ENCODE results near the gene NAIP. TPM values are rescaled to one million over a fixed set of nuclear protein-coding genes. Genes with fewer than 3 reads are reported as not detected.
"Not testable (repeated sequence)": the region's sequence is repeated elsewhere in the genome, so short reads cannot be mapped to it uniquely, and the experiment has no call there.

Gene NAIP
- total RNA-seq, 1 donor from 2014 or later, result 5.4 TPM

DNA sequence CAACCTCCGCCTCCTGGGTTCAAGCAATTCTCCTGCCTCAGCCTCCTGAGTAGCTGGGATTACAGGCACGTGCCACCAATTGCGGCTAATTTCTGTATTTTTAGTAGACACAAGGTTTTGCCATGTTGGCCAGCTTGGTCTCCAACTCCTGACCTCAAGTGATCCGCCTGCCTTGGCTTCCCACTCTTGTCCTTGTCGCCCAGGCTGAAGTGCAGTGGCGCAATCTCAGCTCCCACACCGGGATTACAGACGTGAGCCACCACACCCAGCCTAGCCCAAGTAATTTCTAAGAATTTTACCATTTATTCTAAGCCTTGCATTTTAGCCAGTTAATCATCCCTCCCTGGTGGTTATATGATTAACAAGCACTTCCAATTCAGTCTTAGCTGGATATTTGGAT, 11.0 kb downstream of the NAIP start:
- no peaks in the 10 kb centered on the region for H3K36me3 ChIP-seq
- H3K27me3 ChIP-seq (ENCODE audit: low read depth), result no peaks in the 10 kb centered on the region
- H3K4me3 ChIP-seq, result no peak overlapping the region
- no peaks in the 10 kb centered on the region for H3K4me1 ChIP-seq
- H3K27ac ChIP-seq (replicated peaks), result no peak overlapping the region
- no peaks in the 10 kb centered on the region for H3K9me3 ChIP-seq (replicated peaks)
- DNase-seq, result no peak
- TF ChIP-seq, protein P1, sequence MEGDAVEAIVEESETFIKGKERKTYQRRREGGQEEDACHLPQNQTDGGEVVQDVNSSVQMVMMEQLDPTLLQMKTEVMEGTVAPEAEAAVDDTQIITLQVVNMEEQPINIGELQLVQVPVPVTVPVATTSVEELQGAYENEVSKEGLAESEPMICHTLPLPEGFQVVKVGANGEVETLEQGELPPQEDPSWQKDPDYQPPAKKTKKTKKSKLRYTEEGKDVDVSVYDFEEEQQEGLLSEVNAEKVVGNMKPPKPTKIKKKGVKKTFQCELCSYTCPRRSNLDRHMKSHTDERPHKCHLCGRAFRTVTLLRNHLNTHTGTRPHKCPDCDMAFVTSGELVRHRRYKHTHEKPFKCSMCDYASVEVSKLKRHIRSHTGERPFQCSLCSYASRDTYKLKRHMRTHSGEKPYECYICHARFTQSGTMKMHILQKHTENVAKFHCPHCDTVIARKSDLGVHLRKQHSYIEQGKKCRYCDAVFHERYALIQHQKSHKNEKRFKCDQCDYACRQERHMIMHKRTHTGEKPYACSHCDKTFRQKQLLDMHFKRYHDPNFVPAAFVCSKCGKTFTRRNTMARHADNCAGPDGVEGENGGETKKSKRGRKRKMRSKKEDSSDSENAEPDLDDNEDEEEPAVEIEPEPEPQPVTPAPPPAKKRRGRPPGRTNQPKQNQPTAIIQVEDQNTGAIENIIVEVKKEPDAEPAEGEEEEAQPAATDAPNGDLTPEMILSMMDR (IDR thresholded peaks at IDR 0.05; ENCODE audit: borderline replicate concordance), result no peak
- intact Hi-C loops (cut with micrococcal nuclease), result no loop called here

DNA sequence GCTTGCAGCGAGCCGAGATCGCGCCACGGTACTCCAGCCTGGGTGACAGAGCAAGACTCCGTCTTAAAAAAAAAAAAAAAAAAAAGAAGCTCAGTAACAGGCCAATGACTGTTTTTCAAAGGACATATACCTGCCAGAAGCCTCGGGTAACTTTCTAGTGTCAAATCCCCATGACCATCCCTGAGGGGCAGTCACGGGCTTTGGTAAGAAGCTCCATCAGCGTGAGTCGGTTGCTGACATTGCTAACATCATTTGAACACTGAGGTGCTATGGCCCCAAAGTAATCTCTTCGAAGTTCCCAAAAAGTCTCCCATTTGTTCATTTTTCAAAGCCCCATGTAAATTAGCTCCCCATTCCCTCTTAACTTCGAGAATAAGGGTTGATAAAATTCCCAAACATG, 11.6 kb downstream of the NAIP start:
- Histone ChIP-seq H3K36me3 (no peaks in the 10 kb centered on the region), H3K27ac (replicated peaks) (no peak overlapping the region), H3K9me3 (replicated peaks) (no peaks in the 10 kb centered on the region), H3K27me3 (ENCODE audit: low read depth) (no peaks in the 10 kb centered on the region), H3K4me3 (no peak overlapping the region), H3K4me1 (no peaks in the 10 kb centered on the region)
- TF ChIP-seq, protein P1 (IDR thresholded peaks at IDR 0.05; ENCODE audit: borderline replicate concordance), result no peak
- intact Hi-C loops (cut with micrococcal nuclease), result no loop called here
- no peak for DNase-seq

DNA sequence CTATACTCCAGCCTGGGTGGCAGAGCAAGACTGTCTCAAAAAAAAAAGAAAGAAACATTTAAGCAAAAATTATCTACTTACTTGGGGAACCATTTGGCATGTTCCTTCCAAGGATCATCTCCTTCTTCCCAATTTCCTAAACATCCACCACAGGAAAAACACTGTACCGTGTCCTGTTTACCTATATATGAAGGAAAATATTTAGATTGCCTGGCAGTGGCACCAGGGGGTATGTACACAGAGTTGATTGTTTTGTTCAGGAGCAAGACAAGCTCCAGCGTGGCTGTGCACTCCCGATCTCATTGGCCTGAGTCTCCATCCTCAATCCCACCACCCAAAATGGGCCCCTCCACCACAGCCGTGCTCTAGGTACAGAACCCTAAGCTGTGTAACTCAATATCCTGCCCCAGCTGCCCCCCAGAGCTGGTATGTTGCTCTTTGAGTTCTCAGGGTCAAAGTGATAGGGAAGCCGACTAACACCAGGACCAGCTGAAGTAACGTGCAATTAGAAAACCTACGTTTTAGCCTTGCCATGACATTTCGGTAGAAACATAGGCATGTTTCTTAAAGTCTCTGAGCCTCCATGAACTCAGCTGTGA, 13.8 kb downstream of the NAIP start:
- no peak overlapping the region for H3K27ac ChIP-seq (replicated peaks)
- DNase-seq, result no peak
- no peak overlapping the region for H3K4me3 ChIP-seq
- no peaks in the 10 kb centered on the region for H3K4me1 ChIP-seq
- no peaks in the 10 kb centered on the region for H3K36me3 ChIP-seq
- intact Hi-C loops (cut with micrococcal nuclease), result no loop called here
- TF ChIP-seq, protein P1 (IDR thresholded peaks at IDR 0.05; ENCODE audit: borderline replicate concordance), result no peak
- H3K27me3 ChIP-seq (ENCODE audit: low read depth), result no peaks in the 10 kb centered on the region
- H3K9me3 ChIP-seq (replicated peaks), result no peaks in the 10 kb centered on the region

DNA sequence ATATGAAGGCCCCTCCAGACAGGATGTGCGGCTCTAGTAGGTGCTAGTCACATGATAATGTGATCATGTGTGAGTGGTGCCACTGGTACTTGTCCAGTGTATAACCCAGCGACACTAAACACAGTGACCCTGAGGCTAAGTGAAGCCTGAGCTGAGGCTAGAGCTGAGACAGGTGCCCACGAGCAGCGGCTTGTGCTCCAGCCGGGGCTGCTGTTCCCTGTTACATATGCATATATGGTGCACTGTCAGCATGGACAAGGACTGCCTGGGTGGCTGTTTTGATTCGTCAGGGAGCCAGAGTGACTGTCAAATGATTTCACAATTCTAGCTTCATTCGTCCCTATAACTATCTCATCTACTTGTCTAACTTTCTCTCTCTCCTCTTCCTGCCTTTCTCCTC, 18.2 kb downstream of the NAIP start:
- H3K4me3 ChIP-seq; H3K4me1 ChIP-seq; H3K27ac ChIP-seq (replicated peaks); H3K27me3 ChIP-seq (ENCODE audit: low read depth); H3K36me3 ChIP-seq; H3K9me3 ChIP-seq (replicated peaks); intact Hi-C loops (cut with micrococcal nuclease); DNase-seq: not testable (repeated sequence)

DNA sequence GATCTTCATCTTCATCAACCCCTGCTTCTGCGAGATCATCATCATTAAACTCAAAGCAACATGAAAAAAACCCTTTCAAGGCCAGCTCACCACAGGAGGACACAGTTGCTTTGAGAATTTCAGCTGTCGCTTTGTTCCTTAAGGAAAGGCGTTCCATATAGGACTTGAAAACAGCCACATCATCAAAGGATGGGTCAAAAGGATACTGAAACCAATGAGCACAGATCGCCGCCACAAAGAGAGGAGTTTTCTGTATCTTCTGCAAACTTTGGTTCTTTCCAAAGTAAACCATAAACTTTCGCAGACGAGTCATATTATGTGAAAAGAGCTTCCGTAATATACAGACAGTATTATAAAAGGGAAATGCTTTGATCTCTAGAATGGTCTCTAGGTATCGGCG, 40.3 kb downstream of the NAIP start:
- H3K36me3 ChIP-seq; H3K27ac ChIP-seq (replicated peaks); DNase-seq; H3K27me3 ChIP-seq (ENCODE audit: low read depth); H3K4me1 ChIP-seq; intact Hi-C loops (cut with micrococcal nuclease); H3K9me3 ChIP-seq (replicated peaks); H3K4me3 ChIP-seq: not testable (repeated sequence)

DNA sequence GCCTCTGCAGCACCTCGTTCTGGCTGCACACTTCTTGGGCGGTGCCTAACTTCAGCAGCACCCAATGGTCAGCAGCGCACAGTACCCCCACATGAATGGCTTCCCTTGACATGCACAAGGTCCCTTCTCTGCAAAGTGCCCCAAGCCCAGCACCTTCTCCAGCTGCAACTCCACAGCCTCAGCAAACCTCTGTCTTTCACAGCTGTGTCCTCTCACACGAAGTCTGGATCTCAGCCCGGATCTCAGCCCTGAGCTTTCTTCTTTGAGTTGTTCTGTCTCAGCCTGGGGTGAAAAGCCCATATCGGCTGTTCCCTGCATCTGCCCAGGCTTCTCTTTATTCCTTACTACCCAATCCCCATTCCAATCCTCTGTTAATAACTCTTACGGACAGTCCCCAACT, 57.9 kb downstream of the NAIP start:
- H3K4me1 ChIP-seq; H3K27me3 ChIP-seq (ENCODE audit: low read depth); intact Hi-C loops (cut with micrococcal nuclease); DNase-seq; H3K36me3 ChIP-seq; H3K27ac ChIP-seq (replicated peaks); H3K4me3 ChIP-seq; H3K9me3 ChIP-seq (replicated peaks): not testable (repeated sequence)

DNA sequence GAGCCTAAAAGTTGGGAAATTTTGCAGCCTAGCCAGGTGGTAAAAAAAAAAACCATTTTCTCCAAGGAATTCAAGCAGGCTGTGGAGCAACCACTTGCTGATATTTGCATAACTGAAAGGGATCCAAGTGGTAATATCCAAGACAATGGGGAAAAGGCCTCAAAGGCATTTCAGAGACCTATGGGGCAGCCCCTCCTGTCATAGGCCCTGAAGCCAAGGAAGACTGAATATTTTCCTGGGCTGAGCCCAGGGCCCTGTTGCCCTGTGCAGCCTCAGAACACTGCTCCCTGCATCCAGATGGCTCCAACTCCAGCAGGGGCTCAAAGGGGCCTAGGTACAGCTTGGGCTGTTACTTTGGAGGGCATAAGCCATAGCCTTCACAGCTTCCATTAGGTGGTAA, 60.6 kb downstream of the NAIP start:
- intact Hi-C loops (cut with micrococcal nuclease); H3K27me3 ChIP-seq (ENCODE audit: low read depth); H3K9me3 ChIP-seq (replicated peaks); H3K27ac ChIP-seq (replicated peaks); DNase-seq; H3K36me3 ChIP-seq; H3K4me1 ChIP-seq; H3K4me3 ChIP-seq: not testable (repeated sequence)

DNA sequence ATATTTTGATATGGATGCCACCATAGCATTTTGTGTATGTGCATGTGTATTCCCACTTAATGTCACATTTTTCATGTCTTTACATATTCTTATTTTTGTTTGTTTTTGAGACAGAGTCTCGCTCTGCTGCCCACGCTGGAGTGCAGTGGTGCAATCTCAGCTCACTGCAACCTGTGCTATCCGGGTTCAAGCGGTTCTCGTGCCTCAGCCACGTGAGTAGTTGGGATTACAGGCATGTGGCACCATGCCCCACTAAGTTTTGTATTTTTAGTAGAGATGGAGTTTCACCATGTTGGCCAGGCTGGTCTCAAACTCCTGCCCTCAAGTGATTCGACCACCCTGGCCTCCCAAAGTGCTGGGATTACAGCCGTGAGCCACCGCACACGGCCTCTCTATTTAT, 72.1 kb downstream of the NAIP start:
- H3K27ac ChIP-seq (replicated peaks); H3K36me3 ChIP-seq; H3K4me3 ChIP-seq; H3K4me1 ChIP-seq; H3K9me3 ChIP-seq (replicated peaks); H3K27me3 ChIP-seq (ENCODE audit: low read depth); DNase-seq; intact Hi-C loops (cut with micrococcal nuclease): not testable (repeated sequence)

DNA sequence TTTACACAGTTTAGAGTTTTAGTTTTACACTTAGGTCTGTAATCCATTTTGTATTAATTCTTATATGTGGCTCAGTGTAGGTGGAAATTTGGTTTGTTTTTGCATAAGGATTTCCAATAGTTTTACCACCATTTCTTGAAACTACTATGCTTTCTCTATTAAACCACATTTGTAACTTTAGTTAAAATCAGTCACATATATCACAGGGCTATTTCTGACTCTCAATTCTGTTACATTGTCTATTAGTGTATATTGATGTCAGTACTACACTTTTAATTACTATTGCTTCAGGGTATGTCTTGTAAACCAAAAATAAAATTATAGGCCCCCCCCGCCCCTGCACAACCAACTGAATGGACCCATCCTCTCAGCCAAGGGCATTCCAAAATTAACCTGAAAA, 92.6 kb downstream of the NAIP start:
- H3K36me3 ChIP-seq; intact Hi-C loops (cut with micrococcal nuclease); DNase-seq; H3K4me3 ChIP-seq; H3K27ac ChIP-seq (replicated peaks); H3K4me1 ChIP-seq; H3K27me3 ChIP-seq (ENCODE audit: low read depth); H3K9me3 ChIP-seq (replicated peaks): not testable (repeated sequence)

DNA sequence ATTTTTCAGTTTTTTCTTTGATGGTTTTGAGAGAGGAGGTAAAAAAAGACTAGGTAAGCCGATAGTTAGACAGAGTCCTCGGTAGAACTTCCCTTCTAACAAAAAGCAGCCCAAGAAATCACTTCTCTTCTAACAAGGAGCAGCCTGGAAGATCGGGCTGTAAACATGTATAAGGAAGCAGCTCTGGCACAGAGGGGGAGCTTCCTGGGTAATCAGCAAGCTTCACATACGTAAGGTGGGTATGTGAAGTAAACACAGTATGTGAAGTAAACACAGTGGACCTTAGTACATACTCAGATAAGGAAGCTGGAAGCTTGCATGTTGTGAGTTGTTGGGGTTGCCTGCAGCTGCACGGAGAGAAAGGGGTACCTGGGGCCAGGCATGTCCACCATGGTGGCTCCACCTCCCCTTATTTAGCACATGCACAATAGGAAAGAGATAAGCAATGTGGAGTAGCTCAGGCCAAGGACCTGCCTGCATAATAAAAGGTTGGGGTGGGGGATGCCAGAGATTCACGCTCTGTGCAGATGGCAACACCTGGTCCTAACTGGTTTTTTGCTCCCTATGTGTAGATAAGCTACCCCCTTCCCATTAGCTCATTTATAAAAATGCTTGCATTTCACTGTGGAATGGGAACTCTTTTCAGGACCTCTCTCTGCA, 93.3 kb downstream of the NAIP start:
- DNase-seq; H3K27ac ChIP-seq (replicated peaks); H3K4me1 ChIP-seq; H3K9me3 ChIP-seq (replicated peaks); H3K27me3 ChIP-seq (ENCODE audit: low read depth); H3K4me3 ChIP-seq; intact Hi-C loops (cut with micrococcal nuclease); H3K36me3 ChIP-seq: not testable (repeated sequence)

DNA sequence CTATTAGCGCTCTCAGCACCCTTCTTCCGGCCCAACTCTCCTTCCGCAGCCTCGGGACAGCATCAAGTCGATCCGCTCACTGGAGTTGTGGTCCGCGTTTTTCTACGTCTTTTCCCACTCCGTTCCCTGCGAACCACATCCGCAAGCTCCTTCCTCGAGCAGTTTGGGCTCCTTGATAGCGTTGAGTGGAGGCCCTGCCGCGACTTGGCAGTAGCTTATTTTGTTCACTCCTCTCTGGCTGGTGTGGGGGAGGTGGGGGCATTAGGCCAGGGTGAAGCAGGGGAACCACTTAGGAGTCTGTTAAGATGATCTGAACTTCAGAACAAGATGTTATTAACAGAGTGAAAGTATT, 100.0 kb downstream of the NAIP start:
- H3K27me3 ChIP-seq (ENCODE audit: low read depth); H3K4me3 ChIP-seq; H3K27ac ChIP-seq (replicated peaks); DNase-seq; intact Hi-C loops (cut with micrococcal nuclease); H3K4me1 ChIP-seq; H3K36me3 ChIP-seq; H3K9me3 ChIP-seq (replicated peaks): not testable (repeated sequence)

Measured in left ventricle myocardium inferior (tissue), 1 donor.